HG03460 (cell line): ENCODE results near the gene CHPF2.

Experiments
- ATAC-seq: cut with Tn5 transposase; IDR thresholded peaks from one replicate; pipeline ENCODE4 v1.9.1; 2021; ENCODE audit not compliant: unreplicated experiment

Gene CHPF2

GRCh38 chr7:151260471-151260870 is 28.2 kb downstream of the CHPF2 start:
- no peak for ATAC-seq

DNA sequence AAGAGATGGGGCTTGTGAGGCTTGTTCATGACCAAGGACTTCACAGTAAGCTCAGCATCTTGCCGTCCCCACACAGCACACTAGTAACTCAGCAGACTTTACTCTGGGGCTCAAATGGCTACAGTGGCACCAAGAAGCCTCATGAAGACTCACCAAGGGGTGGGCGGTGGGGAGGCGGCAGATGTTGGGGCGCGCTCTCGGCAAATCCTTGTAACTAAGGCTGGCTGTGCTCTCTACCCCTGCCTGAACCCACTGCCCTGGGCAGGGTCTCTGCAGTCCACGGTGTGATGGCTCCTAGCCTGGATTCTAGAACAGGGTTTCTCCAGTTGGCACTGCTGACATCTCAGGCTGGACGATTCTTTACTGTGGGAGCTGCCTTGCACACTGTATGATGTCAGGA is 28.6 kb downstream of the CHPF2 start:
- ATAC-seq: no peak

DNA sequence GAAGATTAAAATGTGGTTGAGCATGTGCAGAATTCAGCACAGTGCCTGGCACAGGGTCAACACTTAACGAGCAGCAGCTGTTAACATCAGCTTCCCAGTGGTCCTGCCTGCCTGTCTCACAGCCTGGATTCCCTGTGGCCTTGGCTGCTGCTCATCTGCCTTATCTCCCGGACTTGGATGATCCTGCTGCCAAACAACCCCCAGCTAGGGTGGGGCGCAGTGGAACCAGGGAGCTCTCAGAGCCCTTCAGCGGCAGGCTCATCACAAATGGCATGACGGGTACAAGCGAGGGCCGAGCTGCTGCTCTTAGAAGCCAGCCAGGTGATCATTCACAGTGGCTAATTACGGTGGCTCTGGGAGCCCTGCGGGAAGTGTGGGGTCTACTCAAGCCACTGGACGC is 29.2 kb downstream of the CHPF2 start:
- no peak for ATAC-seq

DNA sequence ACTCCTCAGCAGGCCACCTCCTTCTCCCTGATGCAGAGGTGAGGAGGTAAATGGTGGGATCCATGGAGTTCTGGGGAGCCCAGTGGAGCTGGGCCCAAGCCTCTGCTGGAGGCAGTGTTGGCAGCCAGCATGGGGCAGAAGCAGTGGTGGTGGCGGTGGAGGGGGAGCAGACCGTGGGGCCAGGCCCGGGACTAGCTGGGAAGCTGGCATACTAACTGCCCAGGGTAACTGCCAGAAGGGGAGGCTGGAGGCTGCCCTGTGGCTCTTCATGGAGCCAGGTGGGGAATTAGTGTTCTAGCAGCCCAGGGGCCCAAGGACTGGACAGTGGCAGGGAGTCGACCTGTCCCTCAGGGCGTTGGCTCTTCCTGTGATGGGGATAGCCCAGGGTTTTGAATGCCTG is 32.3 kb downstream of the CHPF2 start:
- no peak for ATAC-seq

- ATAC-seq: no peak
Observed at GRCh38 chr7:151265351-151265931, 33.2 kb downstream of the CHPF2 start.

GRCh38 chr7:151269511-151269910 is 37.2 kb downstream of the CHPF2 start:
- no peak for ATAC-seq

DNA sequence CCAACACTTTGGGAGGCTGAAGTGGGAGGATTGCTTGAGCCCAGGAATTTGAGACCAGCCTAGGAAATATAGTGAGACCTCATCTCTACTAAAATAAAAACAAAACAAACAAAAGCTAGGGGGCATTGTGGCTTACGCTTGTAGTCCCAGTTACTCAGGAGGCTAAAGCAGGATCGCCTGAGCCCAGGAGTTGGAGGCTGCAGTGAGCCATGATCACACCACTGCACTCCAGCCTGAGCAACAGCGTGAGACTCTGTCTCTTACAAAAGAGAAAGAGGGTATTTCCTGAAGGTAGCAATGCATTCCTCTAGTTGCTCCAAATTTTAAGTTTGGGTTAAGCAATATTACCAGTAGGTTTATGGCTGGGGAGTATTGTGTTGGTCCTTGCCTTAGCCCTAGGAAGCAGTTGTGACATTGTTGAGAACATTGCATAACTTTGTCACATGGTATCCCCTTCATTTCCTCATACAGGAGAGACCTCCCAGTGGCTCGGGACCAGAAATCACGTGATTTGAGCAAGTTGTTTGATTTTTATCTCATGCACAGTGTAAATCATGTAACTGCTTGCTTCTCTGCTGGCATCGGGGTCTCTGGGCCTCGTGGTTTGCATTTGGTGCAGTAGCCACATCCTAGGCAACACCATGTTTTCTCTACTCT is 39.5 kb downstream of the CHPF2 start:
- no peak for ATAC-seq

GRCh38 chr7:151272405-151272804 is 40.1 kb downstream of the CHPF2 start:
- no peak for ATAC-seq

DNA sequence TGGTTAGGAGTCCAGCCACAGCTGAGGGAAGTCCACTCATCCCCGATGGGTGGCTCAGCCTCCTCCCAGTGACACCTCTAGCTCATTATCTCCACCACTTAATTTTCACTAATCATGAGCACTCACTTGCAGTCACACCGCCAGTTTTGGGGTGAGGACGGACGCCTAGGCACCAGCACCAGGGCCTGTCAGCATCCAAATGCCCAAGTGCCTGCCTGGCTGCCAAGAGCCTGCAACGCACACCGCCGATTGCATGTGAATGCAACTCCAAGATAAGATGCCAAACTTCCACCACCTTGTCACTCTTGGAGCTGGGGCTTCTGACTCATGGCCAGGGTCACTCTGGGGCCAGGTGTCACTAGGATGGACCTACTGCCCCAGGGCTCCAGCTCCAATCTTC is 40.6 kb downstream of the CHPF2 start:
- no peak for ATAC-seq

DNA sequence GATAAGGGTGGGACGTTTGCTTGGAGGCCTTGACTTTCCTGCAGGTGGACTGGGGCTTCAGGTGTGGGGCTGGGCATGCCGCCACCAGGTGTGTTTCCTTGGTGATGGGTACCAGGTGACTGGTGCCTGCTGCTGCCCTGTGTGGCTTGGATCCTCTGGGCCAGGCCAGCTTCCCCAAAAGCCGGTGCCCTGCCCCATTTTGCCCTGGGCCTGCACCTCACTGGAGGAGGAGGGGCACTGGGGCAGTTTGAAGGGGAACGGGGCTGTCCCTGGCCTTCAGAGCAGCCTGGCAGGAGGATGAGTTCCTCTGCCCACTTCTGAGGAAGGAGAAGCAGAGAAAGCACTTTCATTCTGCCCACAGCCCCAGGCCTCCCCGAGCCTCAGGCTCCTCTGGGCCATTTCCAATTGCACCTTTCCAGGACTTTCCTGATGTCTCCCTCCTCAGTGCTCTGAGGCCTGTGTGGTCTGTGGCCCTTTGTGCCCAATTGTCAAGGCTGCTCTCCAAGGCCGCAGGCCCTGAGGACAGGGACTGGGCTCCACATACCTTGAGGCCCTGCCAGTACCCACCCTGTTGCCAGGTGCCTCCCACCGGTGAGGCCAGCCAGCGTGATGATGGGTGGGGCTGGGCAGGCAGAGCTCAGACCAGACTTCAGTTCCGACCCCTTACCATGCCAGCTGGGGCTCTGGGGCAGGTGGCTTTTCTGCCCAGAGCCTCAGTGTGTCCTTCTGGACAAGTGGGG is 41.5 kb downstream of the CHPF2 start:
- ATAC-seq: no peak

GRCh38 chr7:151274396-151274795 is 42.1 kb downstream of the CHPF2 start:
- no peak for ATAC-seq

GRCh38 chr7:151274936-151275812 is 42.9 kb downstream of the CHPF2 start:
- ATAC-seq: no peak

- no peak for ATAC-seq
Observed at GRCh38 chr7:151275813-151276577, 43.7 kb downstream of the CHPF2 start.

DNA sequence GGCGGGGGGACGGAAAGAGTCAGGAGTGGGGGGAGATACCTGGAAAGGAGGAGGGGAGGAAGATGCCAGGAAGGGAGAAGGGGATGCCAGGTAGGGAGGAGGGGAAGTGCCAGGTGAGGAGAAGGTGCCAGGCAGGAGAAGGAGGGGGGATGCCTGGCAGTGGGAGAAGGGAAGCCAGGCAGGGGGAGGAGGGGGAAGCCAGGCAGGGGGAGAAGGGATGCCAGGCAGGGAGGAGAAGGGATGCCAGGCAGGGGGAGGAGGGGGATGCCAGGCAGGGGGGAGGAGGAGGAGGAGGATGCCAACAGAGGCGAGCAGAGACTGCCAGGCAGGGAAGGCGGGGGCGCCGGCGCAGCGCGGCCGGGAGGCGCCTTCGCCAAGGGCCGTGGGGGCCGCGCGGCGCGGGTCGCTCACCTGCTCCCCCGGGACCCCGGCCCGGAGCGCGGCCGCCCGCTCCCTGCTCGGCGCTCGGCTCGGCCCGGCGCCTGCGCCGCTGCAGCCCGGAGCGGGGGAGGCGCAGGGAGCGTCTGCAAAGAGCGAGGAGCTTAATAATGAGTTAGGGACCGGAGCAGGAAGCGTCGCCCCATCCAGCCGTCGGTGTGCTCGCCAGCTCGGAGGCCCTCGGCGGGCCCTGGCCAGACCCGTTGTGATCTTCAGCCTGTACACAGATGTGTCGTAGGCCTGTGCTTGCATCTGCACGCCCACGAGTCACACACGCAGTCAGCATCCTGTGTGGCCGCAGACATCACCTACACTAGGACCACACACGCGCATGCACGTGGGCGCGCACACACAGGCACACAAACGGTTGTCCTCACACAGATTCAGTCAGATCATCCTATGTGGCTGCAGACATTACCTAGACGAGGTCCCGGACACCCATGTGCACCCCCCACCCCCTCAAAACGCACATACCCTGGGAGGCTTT is 44.6 kb downstream of the CHPF2 start:
- ATAC-seq: no peak

- no peak for ATAC-seq
Observed at GRCh38 chr7:151277631-151278030, 45.3 kb downstream of the CHPF2 start.

GRCh38 chr7:151278949-151279348 is 46.7 kb downstream of the CHPF2 start:
- ATAC-seq: no peak

GRCh38 chr7:151279868-151280267 is 47.6 kb downstream of the CHPF2 start:
- no peak for ATAC-seq

GRCh38 chr7:151280388-151281019 is 48.2 kb downstream of the CHPF2 start:
- ATAC-seq: no peak

DNA sequence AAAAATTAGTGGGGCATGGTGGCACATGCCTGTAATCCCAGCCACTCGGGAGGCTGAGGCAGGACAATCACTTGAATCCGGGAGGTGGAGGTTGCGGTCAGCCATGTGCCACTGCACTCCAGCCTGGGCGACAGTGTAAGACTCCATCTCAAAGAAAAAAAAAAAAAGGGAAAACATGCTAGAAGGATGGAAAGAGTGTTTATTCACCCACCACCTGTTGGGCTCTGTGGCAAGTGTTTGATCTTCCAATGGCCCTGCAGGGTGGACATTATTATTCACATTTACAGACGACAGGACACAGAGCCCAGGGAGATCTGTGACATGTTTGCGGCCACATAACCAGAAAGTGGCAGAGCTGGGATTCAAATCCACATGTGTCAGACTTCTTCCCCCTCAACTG is 49.4 kb downstream of the CHPF2 start:
- ATAC-seq: no peak
